ENCODE data around the gene RGS5.

Gene RGS5

DNA sequence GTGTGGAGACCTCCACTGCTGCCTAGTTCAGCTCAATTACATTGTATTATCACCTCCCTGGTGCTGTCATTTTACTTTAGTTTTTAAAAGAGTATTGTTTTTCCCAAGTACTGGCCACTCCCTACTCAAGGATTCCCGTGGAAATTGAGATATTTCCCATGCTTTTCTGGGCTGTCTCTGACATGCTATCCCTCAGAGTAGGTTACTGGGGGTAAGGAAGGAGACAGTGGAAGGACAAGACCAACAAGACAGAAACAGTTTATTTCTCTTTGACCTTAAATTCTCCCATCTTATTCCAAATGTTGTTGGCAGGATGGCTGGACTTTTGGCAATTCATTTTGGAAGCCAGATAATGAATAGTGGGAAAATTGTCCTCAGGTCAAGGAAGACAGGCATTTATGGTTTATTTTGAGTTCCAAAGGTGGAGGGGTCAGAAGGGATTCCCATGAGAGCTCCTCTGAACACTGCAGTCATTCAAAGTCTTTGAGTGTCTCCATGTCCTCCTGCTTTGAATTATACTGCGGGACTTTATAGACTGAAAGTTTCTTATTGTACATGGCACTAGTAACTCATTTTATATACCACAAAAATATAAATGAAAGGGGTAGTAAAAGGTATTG lies 20.3 kb downstream of the RGS5 start:
- no peak for DNase-seq (ENCODE audit: low read depth)

GRCh38 chr1:163178628-163179027 lies 24.1 kb downstream of the RGS5 start:
- DNase-seq (ENCODE audit: low read depth) = no peak

GRCh38 chr1:163176797-163177196 lies 25.9 kb downstream of the RGS5 start:
- no peak for DNase-seq (ENCODE audit: low read depth)

DNA sequence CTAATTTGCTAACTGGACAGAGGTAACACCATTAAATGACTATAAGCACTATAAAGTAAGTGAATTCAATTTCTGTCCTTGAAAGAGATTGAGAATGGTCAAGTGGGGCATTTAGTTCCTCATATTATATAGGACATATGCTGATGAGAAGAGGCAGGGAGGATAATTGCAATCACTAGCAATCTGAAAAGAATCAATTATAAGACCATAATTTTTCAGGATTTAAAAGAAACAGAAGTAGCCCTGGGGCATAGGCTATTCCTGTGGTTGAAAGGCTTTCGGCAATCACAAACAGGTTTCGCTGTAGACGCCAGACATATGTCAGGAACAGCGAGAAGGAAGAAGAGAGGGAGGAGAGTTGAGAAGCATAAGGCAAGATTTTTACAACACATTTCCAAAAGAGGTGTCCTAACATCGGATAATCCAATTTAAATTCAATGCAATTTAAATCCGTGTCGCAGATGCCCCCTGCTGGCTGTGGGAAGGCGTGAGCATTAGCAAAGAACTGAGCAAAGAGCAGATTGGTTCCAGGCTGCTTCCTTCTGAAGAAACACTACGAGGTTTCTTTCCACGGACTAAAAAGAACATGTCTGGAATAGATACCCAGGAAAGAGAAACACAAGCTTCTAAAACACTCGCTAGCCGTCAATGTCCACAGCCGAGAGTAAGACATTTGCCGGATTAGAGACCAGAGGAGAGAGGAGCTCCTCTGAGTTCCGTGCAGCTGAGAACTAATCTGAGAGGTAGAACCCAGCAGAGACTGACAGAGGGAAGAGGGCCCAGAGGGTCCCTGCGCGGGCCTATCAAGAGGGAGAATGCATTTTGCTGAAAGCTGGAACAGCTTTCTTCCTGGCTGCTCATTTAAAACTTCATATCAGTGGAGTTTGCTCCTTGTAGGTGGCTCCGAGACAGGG lies 27.9 kb downstream of the RGS5 start:
- DNase-seq (ENCODE audit: low read depth) = no peak

DNA sequence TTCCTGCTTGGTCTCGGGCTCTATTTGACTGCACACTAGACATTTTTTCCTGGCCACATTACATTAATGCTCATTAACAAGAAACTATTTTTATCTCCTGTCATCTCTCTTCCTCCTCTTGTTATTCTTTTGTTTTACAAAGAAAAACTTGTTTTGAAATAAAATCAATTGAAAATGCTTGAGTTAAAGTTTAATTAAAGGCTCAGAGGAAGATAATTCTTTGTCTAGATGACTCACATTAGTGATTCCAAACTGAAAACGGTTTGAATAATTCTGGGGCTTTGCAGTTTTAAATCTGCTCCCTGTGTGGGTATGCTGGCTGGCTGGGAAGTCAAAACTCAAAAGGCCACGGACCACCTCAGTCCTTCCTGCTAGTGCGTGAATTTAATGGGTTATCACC lies 29.6 kb downstream of the RGS5 start:
- DNase-seq (ENCODE audit: low read depth) = no peak

- DNase-seq (ENCODE audit: low read depth) = no peak
Observed at GRCh38 chr1:163172596-163172995, 30.1 kb downstream of the RGS5 start.

DNA sequence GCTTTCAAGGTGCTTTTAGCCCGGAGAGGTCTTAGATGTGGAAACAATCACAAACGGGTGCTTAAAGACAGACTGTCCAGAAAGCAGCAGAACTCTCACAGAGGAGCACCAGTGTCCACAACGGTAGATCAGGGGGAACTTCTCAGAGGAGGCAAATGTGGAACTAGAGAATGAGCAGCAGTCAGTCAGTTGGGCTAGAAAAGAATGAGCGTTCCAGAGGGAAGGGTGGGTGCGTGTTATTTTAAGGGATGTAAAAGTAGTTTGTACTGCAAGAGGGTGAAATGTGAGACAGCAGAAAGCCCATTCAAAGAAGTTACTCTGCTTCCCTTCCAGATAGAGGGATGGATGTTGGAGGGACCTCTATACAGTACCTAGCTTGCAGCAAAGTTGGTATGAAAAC lies 30.9 kb downstream of the RGS5 start:
- DNase-seq (ENCODE audit: low read depth) = no peak

GRCh38 chr1:163170975-163171676 lies 31.6 kb downstream of the RGS5 start:
- no peak for DNase-seq (ENCODE audit: low read depth)

GRCh38 chr1:163170331-163170730 lies 32.4 kb downstream of the RGS5 start:
- no peak for DNase-seq (ENCODE audit: low read depth)

DNA sequence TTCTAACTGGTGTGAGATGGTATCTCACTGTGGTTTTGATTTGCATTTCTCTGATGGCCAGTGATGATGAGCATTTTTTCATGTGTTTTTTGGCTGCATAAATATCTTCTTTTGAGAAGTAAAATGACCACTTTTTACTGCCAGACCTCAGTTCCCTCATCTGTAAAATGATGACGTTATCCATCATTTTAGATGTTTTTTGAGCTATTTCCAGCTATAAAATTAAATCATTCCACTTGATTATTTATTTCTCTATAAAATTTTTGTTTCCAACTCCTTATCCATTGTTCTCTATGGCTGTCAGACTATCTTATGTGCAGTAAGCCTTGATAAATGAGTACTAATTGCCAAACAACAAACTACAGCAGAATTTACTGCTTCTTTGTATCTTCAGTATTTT lies 33.2 kb downstream of the RGS5 start:
- DNase-seq (ENCODE audit: low read depth) = no peak

DNA sequence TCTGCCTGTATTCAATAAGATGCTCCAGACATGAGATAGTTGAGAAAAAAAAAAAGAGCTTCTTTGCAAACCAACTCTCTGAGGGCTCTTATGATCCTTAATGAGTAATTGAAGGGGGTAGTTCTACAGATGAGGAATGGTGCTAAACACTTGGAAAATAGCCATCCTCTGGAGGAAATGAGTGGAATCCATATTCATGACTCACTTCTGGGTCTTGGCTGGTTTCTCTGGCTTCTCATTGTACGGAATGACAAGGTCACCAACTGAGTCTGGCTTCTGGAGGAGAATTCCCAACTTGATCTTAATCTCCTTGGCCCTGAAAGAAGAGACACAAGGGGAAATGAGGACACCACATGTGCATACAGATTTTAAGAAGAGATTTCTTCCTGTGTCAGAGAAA lies 34.7 kb downstream of the RGS5 start:
- DNase-seq (ENCODE audit: low read depth) = no peak

GRCh38 chr1:163166886-163167555 lies 35.7 kb downstream of the RGS5 start:
- DNase-seq (ENCODE audit: low read depth) = no peak

DNA sequence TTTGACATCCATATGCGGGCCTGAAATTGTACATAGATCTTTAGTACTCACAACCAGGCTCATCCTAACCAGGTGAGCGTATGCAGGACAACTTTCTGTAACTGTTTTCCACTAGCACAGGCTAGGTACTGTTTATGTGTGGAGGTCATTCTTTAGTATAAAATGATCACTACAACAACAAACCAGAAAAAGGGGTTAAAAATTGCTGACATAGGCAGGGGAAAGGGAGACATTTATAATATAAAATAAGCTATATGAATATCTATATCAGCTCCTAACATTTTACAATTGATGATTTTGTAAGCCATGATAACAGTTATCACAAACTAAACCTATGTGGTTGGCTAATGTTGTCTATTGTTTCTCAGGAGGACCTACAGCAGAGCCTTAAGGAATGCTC lies 37.6 kb downstream of the RGS5 start:
- no peak for DNase-seq (ENCODE audit: low read depth)

- DNase-seq (ENCODE audit: low read depth) = no peak
Observed at GRCh38 chr1:163163881-163164582, 38.7 kb downstream of the RGS5 start.

GRCh38 chr1:163163163-163163562 lies 39.6 kb downstream of the RGS5 start:
- DNase-seq (ENCODE audit: low read depth) = no peak

DNA sequence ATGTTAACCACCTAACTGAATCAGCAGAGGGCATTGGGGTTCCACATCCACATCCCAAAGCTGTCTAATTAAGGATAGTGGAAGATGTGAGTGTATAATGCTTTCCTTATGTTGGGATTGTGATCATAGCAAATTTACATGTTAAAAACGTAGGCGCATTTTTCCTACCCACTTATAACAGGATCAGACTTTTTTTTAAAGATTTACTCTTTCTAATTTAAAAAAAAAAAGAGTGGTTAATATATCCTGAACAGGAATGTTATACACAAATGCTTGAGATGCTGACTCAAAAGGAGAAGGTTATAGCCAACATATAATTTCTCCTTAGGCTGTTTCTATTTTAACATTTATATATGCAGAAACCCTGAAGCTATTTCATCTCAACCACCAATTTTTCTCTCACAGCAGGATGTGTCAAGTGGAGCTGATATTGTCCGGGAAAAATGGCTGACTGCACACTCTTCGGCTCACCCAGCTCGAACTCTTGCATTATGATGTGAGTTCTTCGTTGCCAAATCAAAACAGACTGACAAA lies 40.3 kb downstream of the RGS5 start:
- DNase-seq (ENCODE audit: low read depth) = no peak

DNA sequence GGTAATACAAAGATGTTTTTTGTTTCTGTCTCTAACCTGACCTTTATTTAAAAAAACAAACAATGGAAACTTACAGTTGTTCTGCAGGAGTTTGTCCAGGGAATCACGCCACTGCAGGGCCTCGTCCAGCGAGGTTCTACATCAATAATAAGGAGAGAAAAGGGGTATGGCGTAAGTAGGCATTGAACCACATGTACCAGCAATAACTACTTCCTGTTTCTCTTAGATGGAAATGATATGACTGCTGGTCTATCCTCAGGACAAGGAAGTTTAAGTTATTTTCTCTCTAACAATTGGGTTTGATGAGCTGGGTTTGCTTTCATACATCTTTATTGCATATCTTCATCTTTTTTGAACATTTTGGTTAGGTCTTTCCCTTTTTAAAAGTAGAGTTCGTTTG lies 40.9 kb downstream of the RGS5 start:
- no peak for DNase-seq (ENCODE audit: low read depth)

GRCh38 chr1:163161337-163161736 lies 41.4 kb downstream of the RGS5 start:
- no peak for DNase-seq (ENCODE audit: low read depth)

GRCh38 chr1:163155606-163156005 lies 47.1 kb downstream of the RGS5 start:
- no peak for DNase-seq (ENCODE audit: low read depth)

DNA sequence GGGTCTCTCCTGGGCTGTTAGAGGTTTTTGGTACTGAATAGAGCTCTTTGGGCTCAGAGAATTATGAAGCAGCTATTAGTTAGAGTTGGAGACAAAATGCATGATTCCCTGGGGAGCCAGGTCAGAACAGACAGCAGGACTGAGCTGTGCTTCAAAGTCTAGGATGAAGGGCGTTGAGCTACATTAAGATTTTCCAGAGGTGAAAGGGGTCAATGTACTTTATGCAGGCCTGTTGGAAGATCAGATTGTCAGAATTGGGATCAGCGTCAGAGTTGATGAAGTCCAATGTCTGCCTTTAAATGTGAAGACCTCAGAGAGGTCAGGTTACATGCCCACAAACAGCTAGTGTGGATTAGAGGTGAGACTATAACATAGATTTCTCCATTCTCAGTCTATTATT lies 53.8 kb downstream of the RGS5 start:
- DNase-seq (ENCODE audit: low read depth) = no peak

GRCh38 chr1:163147019-163147418 lies 55.7 kb downstream of the RGS5 start:
- DNase-seq (ENCODE audit: low read depth) = no peak

GRCh38 chr1:163145435-163145834 lies 57.3 kb downstream of the RGS5 start:
- DNase-seq (ENCODE audit: low read depth) = no peak
